Karpas-422 (cell line): ENCODE results near the gene KANK4. TPM values are rescaled to one million over a fixed set of nuclear protein-coding genes. Genes with fewer than 3 reads are reported as not detected.
A peak's percentile ranks its signal among the peaks of the same experiment; 100 is the strongest.

Source experiments
- DNase-seq: peaks from one replicate; pipeline ENCODE4 v3.0.0-alpha.2; 2015
- H2AFZ ChIP-seq: fragments of 200-600 bp; sonication (generic); 2 replicates; pipeline ENCODE4 v1.6.1; 2014; ENCODE audit warnings: antibody characterized with exemption, low read length, mixed read lengths
- H3K27ac ChIP-seq: fragments of 200-600 bp; sonication (generic); 2 replicates; pipeline ENCODE4 v1.5.1; 2014; ENCODE audit warnings: mild to moderate bottlenecking, low read length, moderate library complexity
- H3K27me3 ChIP-seq: fragments of 200-600 bp; sonication (generic); 2 replicates; pipeline ENCODE4 v1.6.1; 2014; ENCODE audit warnings: low read length, mixed read lengths
- H3K36me3 ChIP-seq: fragments of 200-600 bp; sonication (generic); 2 replicates; pipeline ENCODE4 v1.6.1; 2014; ENCODE audit warnings: low read length, mixed read lengths; ENCODE audit not compliant: insufficient read depth
- H3K4me1 ChIP-seq: fragments of 200-600 bp; sonication (generic); 2 replicates; pipeline ENCODE4 v1.6.1; 2014; ENCODE audit warnings: mild to moderate bottlenecking, low read length, mixed read lengths
- H3K4me2 ChIP-seq: fragments of 200-600 bp; sonication (generic); 2 replicates; pipeline ENCODE4 v1.6.1; 2014; ENCODE audit warnings: low read length, low read depth, mild to moderate bottlenecking; ENCODE audit not compliant: poor library complexity, severe bottlenecking
- H3K4me3 ChIP-seq: fragments of 200-600 bp; sonication (generic); 2 replicates; pipeline ENCODE4 v1.5.1; 2014; ENCODE audit warnings: mild to moderate bottlenecking, antibody characterized with exemption, low read length, mixed read lengths
- H3K79me2 ChIP-seq: fragments of 200-600 bp; sonication (generic); 2 replicates; pipeline ENCODE4 v1.6.1; 2014; ENCODE audit warnings: mild to moderate bottlenecking, low read length, mixed read lengths
- H3K9ac ChIP-seq: fragments of 200-600 bp; sonication (generic); 2 replicates; pipeline ENCODE4 v1.6.0; 2014; ENCODE audit warnings: low read length
- H3K9me2 ChIP-seq: fragments of 200-600 bp; sonication (generic), shearing (Covaris generic); replicated peaks from 2 replicates; pipeline ENCODE4 v1.6.0; 2014; ENCODE audit warnings: mild to moderate bottlenecking, low read length, moderate library complexity; ENCODE audit not compliant: insufficient read depth
- H3K9me3 ChIP-seq: fragments of 300-700, 200-600 bp; sonication (generic); 2 replicates; pipeline ENCODE4 v1.6.1; 2014; ENCODE audit warnings: low read length, mixed read lengths
- H4K20me1 ChIP-seq: fragments of 200-600 bp; sonication (generic); 2 replicates; pipeline ENCODE4 v1.6.1; 2014; ENCODE audit warnings: mild to moderate bottlenecking, antibody characterized with exemption, low read length, low read depth; ENCODE audit not compliant: insufficient read depth
- total RNA-seq: library from RNA; depleted of rRNA; stranded (reverse); fragments of >200 nt; shearing (Covaris generic); gene quantifications from 2 replicates; pipeline ENCODE4 v1.2.3, GENCODE V29; 2014; ENCODE audit warnings: low replicate concordance

KANK4 gene
- total RNA-seq, 1 experiment from 2014 or later, result 0.60 TPM

DNA sequence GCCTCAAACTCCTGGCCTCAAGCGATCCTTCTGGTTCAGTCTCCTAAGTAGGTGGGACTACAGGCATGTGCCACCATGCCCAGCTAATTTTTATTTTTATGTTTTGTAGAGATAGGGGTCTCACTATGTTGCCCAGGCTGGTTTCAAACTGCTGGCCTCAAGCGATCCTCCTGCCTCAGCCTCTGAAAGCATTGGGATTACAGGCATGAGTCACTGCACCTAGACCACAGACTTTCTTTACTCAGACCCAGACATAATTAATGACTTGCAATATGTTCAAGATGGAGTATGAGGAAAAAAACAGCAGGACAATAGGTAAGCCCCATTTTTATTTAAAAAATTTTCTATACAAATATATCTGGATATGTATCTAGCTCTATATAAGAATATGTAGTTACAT is 13.2 kb downstream of the KANK4 start:
- peaks cover 6% of the 10 kb centered on the region for H3K4me1 ChIP-seq
- no peak for DNase-seq

DNA sequence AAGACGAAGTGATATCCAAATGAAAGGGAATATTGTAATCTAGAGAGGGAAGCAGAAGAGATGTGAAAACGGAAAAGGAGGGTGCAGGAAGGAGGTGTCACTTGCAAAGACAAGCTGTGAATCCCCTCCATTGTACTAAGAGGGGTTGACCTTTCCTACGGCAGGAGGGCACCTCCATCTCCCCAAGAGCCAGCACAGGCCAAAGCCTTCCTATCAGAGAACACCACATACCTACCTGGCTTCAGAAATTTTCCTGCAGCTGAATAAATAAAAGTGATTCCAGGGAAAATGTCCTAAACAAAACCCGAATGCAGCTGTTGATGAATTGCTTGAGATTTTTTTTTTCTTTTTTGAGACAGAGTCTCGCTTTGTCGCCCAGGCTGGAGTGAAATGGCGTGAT is 14.3 kb downstream of the KANK4 start:
- H3K4me1 ChIP-seq, result peaks cover 5% of the 10 kb centered on the region
- H3K27me3 ChIP-seq, result no peaks in the 10 kb centered on the region
- no peaks in the 10 kb centered on the region for H3K9me3 ChIP-seq
- H3K4me3 ChIP-seq, result no peak overlapping the region
- H3K27ac ChIP-seq, result no peak overlapping the region
- DNase-seq, result no peak
- no peaks in the 10 kb centered on the region for H3K36me3 ChIP-seq
- H2AFZ ChIP-seq, result no peak overlapping the region
- H3K9me2 ChIP-seq, result no peaks in the 10 kb centered on the region
- no peak overlapping the region for H3K4me2 ChIP-seq
- no peak overlapping the region for H3K9ac ChIP-seq
- no peaks in the 10 kb centered on the region for H3K79me2 ChIP-seq
- no peaks in the 10 kb centered on the region for H4K20me1 ChIP-seq

More for the DNA sequence above, 13.2 kb downstream of the KANK4 start:
- no peaks in the 10 kb centered on the region for H3K9me2 ChIP-seq
- no peaks in the 10 kb centered on the region for H3K27me3 ChIP-seq
- H3K9me3 ChIP-seq, result no peaks in the 10 kb centered on the region
- H3K4me2 ChIP-seq, result no peak overlapping the region
- H4K20me1 ChIP-seq, result no peaks in the 10 kb centered on the region
- no peaks in the 10 kb centered on the region for H3K79me2 ChIP-seq
- no peak overlapping the region for H3K27ac ChIP-seq
- H3K9ac ChIP-seq, result no peak overlapping the region
- H2AFZ ChIP-seq, result no peak overlapping the region
- H3K36me3 ChIP-seq, result no peaks in the 10 kb centered on the region
- H3K4me3 ChIP-seq, result no peak overlapping the region

DNA sequence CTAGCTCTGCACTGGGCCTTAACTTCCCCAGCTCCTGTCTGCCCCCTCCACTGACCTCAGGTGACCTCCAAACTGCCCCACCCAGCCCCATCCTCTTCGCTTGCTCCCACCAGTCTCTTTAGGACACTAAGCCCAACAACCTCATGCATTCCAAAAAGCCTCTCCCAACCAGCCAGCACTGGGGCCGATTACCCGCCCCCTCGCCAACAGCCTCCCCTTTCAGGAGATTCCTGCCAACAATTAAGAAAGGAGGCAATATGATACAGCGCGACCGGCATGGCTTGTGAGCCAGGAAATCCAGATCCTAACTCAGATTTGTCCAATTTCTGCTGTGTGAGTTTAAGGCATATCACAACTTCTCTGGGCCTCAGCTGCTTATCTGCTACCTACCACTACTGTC is 14.7 kb downstream of the KANK4 start:
- Histone ChIP-seq H3K36me3 (no peaks in the 10 kb centered on the region), H3K4me3 (no peak overlapping the region), H3K9me3 (no peaks in the 10 kb centered on the region), H3K9me2 (no peaks in the 10 kb centered on the region), H3K27me3 (no peaks in the 10 kb centered on the region), H2AFZ (no peak overlapping the region), H3K4me2 (no peak overlapping the region), H4K20me1 (no peaks in the 10 kb centered on the region), H3K9ac (no peak overlapping the region), H3K4me1 (peaks cover 5% of the 10 kb centered on the region), H3K27ac (no peak overlapping the region), H3K79me2 (no peaks in the 10 kb centered on the region)
- DNase-seq, result no peak

DNA sequence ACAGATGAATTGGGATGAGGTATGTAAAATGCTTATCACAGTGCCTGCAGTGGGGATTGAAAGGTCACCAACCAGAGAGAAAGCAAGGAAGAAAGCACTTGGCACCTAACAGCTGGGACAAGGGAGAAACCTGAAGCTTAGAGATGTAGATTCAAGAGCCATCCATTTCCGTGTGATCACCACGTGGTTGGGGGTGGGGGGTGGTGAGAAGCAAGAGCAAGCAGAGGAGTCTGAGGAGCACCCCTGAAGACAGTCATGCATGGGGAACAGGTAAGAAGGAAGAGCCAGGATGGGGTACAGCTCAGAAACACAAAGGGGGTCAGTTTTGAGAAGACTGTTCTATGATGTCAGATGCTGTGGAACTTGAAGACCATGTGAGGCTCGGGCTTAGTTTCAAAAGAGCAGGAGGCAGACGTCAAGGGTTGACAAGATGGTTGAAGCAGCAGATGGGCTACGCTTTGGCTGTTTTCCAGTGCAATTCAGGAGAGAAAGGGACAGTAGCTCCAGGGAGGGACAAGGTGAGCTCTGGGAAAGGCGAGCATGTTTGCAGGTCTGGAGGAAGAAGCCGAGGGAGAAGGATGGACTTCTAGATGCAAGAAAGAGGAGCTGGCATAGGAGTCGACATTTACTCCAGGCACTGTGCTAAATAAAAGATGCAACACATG is 17.4 kb downstream of the KANK4 start:
- no peaks in the 10 kb centered on the region for H3K36me3 ChIP-seq
- H3K4me1 ChIP-seq, result peaks cover 5% of the 10 kb centered on the region
- no peaks in the 10 kb centered on the region for H3K9me2 ChIP-seq
- H3K27ac ChIP-seq, result no peak overlapping the region
- no peaks in the 10 kb centered on the region for H3K79me2 ChIP-seq
- H2AFZ ChIP-seq, result no peak overlapping the region
- H4K20me1 ChIP-seq, result no peaks in the 10 kb centered on the region
- H3K9me3 ChIP-seq, result no peaks in the 10 kb centered on the region
- no peak overlapping the region for H3K4me2 ChIP-seq
- no peaks in the 10 kb centered on the region; the same call in 1 of the 2 replicates for H3K27me3 ChIP-seq
- H3K9ac ChIP-seq, result no peak overlapping the region
- DNase-seq, result no peak
- H3K4me3 ChIP-seq, result no peak overlapping the region

DNA sequence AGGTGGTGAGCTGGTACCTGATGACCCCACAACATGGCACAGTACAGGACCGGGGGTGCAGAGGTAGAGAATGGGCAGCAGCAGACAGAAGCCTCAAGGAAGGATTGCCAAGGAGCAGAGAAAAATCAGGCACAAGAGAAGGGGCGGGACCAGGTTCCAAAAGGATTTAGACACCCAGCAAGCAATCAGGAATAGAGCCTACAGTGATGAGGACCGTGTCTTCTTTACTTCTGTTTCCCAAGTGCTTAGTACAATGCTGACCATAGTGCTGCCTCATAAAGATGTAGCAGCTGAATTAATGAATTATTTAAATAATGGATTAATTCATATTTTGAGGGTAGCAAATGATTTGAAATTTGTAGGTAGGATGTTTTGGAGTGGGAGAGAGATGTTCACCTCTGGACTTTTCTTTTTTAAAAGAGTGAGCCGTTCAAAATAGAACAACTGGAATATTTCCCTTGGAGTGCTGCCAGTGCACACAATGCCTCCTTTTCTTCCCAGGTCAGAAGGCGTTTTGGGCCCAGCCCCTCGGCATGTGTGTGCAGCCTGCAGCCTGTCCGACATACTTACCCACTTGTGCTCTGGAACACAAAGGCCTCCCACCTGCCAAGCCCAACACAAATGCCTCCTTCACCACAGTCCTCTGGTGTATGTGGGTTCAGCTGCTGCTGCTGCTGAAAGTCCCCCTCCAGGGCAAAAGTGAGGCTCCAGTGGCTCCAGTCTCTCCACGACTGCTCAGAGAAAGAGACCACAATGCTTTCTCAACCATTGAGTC is 19.6 kb downstream of the KANK4 start:
- no peak overlapping the region for H2AFZ ChIP-seq
- H3K27me3 ChIP-seq, result no peaks in the 10 kb centered on the region; the same call in 1 of the 2 replicates
- no peak overlapping the region for H3K4me2 ChIP-seq
- no peaks in the 10 kb centered on the region for H3K36me3 ChIP-seq
- DNase-seq, result no peak
- no peaks in the 10 kb centered on the region for H4K20me1 ChIP-seq
- H3K9me3 ChIP-seq, result no peaks in the 10 kb centered on the region
- peaks cover 17% of the 10 kb centered on the region for H3K4me1 ChIP-seq
- H3K27ac ChIP-seq, result no peak overlapping the region
- no peak overlapping the region for H3K4me3 ChIP-seq
- no peaks in the 10 kb centered on the region for H3K9me2 ChIP-seq
- no peaks in the 10 kb centered on the region for H3K79me2 ChIP-seq
- H3K9ac ChIP-seq, result no peak overlapping the region

DNA sequence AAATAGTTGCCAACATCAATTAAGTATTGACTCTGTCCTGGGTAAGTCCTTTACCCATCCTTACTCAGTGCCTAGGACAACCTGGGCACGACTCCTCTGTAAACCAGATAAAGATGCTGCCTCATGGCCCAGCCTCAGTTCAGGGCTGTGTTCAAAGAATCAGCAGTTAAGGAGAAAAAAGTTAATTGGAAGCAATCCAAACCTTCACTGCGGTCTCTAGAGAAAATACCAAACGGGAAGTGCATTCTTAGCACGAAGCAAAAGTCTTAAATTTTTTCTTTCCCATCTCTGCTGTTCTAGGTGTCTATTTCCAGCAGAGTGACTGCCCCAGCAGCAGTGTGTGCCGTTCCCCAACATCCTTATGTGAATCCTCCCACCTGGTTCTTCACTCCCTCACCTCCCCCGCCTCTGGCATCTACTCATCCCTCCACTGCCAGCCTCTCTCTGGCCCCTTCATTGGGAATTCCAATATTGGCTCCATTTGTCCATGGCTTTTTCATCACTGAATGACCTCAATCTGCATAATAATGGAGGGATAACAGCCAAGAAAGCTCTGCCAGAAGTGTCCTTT is 23.2 kb downstream of the KANK4 start:
- DNase-seq, result peak; percentile 70
- Histone ChIP-seq H3K4me3 (no peak overlapping the region), H3K4me1 (peaks cover 11% of the 10 kb centered on the region), H3K36me3 (no peaks in the 10 kb centered on the region), H3K27ac (no peak overlapping the region), H3K9me2 (no peaks in the 10 kb centered on the region), H3K27me3 (no peaks in the 10 kb centered on the region; the same call in 1 of the 2 replicates), H4K20me1 (no peaks in the 10 kb centered on the region), H3K4me2 (peak overlapping the region; percentile 44), H3K9me3 (no peaks in the 10 kb centered on the region), H3K9ac (no peak overlapping the region), H2AFZ (no peak overlapping the region), H3K79me2 (no peaks in the 10 kb centered on the region)

- H3K4me2 ChIP-seq, result no peak overlapping the region
- no peak overlapping the region for H3K4me3 ChIP-seq
- H3K27ac ChIP-seq, result no peak overlapping the region
- no peaks in the 10 kb centered on the region for H3K9me2 ChIP-seq
- no peaks in the 10 kb centered on the region for H3K36me3 ChIP-seq
- H3K9me3 ChIP-seq, result no peaks in the 10 kb centered on the region
- H2AFZ ChIP-seq, result no peak overlapping the region
- peak; percentile 63 for DNase-seq
- no peaks in the 10 kb centered on the region; the same call in 1 of the 2 replicates for H3K27me3 ChIP-seq
- no peaks in the 10 kb centered on the region for H4K20me1 ChIP-seq
- H3K79me2 ChIP-seq, result no peaks in the 10 kb centered on the region
- no peak overlapping the region for H3K9ac ChIP-seq
- H3K4me1 ChIP-seq, result peaks cover 11% of the 10 kb centered on the region
These were observed 25.0 kb downstream of the KANK4 start for GRCh38 chr1:62294261-62294660.

DNA sequence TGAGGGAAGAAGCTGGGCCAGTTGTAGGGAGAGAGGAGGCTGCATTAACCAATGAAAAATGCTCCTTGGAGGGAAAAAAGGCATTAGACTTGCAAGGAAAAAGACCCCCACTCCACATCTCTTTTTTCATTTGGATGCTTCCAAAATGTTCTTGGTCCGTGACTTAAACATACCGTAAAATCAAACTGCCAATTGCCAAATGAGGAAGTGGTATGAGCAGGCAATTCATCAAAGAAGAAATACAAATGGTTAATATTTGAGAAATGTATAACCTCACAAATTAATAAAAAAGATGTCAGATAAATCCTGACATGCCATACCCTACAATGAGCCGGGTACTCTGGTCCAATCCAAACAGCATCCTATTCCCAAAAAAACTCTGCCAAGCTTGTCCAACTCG is 30.6 kb downstream of the KANK4 start:
- no peak for DNase-seq
- H3K4me2 ChIP-seq, result no peak overlapping the region
- H2AFZ ChIP-seq, result no peak overlapping the region

More for the DNA sequence above, 30.6 kb downstream of the KANK4 start:
- Histone ChIP-seq H3K9me3 (no peaks in the 10 kb centered on the region), H4K20me1 (no peaks in the 10 kb centered on the region), H3K9me2 (no peaks in the 10 kb centered on the region), H3K4me3 (no peak overlapping the region), H3K27me3 (no peaks in the 10 kb centered on the region), H3K27ac (no peak overlapping the region), H3K79me2 (no peaks in the 10 kb centered on the region), H3K4me1 (no peaks in the 10 kb centered on the region), H3K36me3 (no peaks in the 10 kb centered on the region), H3K9ac (no peak overlapping the region)
